HepG2 (cell line): ENCODE measurements around the gene STRN3. TPM values are rescaled to one million over a fixed set of nuclear protein-coding genes. Genes with fewer than 3 reads are reported as not detected.

Source experiments
- AKNA ChIP-seq: sonication (generic); formaldehyde crosslinking; IDR thresholded peaks from 2 replicates; pipeline ENCODE4 v1.4.0; 2020; ENCODE audit warnings: missing genetic modification reagents, borderline replicate concordance
- ATF7-NPFF ChIP-seq: sonication (generic); formaldehyde crosslinking; IDR thresholded peaks from 2 replicates; pipeline ENCODE4 v1.8.1; 2023; ENCODE audit warnings: mild to moderate bottlenecking, low read depth, missing genetic modification reagents, moderate library complexity
- CBX2 ChIP-seq, 2 experiments: fragments of 200-600 bp in 1 of 2; sonication (generic); formaldehyde crosslinking in 1 of 2; IDR thresholded peaks; 2 replicates each; pipeline versions ENCODE4 v1.7.0 to v1.8.1; 2018 to 2022; ENCODE audit warnings: low read depth in 2 of 2, low read length in 1 of 2, mild to moderate bottlenecking in 1 of 2, missing genetic modification reagents in 1 of 2
- CCDC6 ChIP-seq: sonication (generic); formaldehyde crosslinking; IDR thresholded peaks from 2 replicates; pipeline ENCODE4 v1.8.1; 2022; ENCODE audit warnings: mild to moderate bottlenecking, missing genetic modification reagents, moderate library complexity
- E2F2 ChIP-seq: sonication (generic); formaldehyde crosslinking; IDR thresholded peaks from 2 replicates; pipeline ENCODE4 v1.4.0; 2020; ENCODE audit warnings: missing genetic modification reagents, borderline replicate concordance
- FOXK1 ChIP-seq: sonication (generic); formaldehyde crosslinking; IDR thresholded peaks from 2 replicates; pipeline ENCODE4 v1.4.0; 2020; ENCODE audit warnings: low read depth, missing genetic modification reagents, borderline replicate concordance
- GATAD1 ChIP-seq: IDR thresholded peaks from 2 replicates; pipeline ENCODE4 v1.6.1; 2016; ENCODE audit warnings: missing genetic modification reagents, missing compliant biosample characterization
- MED1 ChIP-seq: sonication (generic); formaldehyde crosslinking; IDR thresholded peaks from 2 replicates; pipeline ENCODE4 v1.4.0; 2020; ENCODE audit warnings: missing genetic modification reagents
- SRSF9 ChIP-seq: fragments of 200-400 bp; formaldehyde crosslinking; IDR thresholded peaks from 2 replicates; pipeline ENCODE4 v1.6.1; 2018; ENCODE audit warnings: borderline replicate concordance, mild to moderate bottlenecking, low read depth, low read length; ENCODE audit not compliant: insufficient read depth, poor library complexity, severe bottlenecking
- ZC3H13 ChIP-seq: sonication (generic); formaldehyde crosslinking; IDR thresholded peaks from 2 replicates; pipeline ENCODE4 v1.8.1; 2023; ENCODE audit warnings: mild to moderate bottlenecking, missing genetic modification reagents, moderate library complexity
- ZNF263 ChIP-seq: sonication (generic); formaldehyde crosslinking; IDR thresholded peaks from 2 replicates; pipeline ENCODE4 v1.4.0; 2020; ENCODE audit warnings: missing genetic modification reagents
- polyA plus RNA-seq, 8 experiments: library from polyadenylated mRNA; depleted of rRNA in 3 of 8; stranded (reverse) in 7 of 8; unstranded in 1 of 8; fragments of >200 nt; fragmentation: Illumina TruSeq in 4 of 8; extraction: Trizol in 4 of 8; gene quantifications; 2 replicates each; pipeline versions ENCODE4 v1.2.1 to v1.2.3, GENCODE V29; 2011 to 2016; ENCODE audit warnings: low read depth in 4 of 8, missing spikeins in 1 of 8, mixed read lengths in 1 of 8; ENCODE audit not compliant: insufficient read depth in 1 of 8
- total RNA-seq, 5 experiments: library from RNA; depleted of rRNA; stranded (reverse); fragments of >200 nt; fragmentation: Illumina TruSeq; extraction: Trizol; gene quantifications; 2 replicates each; pipeline ENCODE4 v1.2.3, GENCODE V29; 2016; ENCODE audit warnings: low read depth in 1 of 5
- TF ChIP-seq, protein P1 (sequence below): sonication (generic); formaldehyde crosslinking; IDR thresholded peaks from 2 replicates; pipeline ENCODE4 v1.5.1; 2020; ENCODE audit warnings: mild to moderate bottlenecking, missing genetic modification reagents
- TF ChIP-seq, protein P2 (sequence below): sonication (generic); formaldehyde crosslinking; IDR thresholded peaks from 2 replicates; pipeline ENCODE4 v1.9.0; 2021; ENCODE audit warnings: missing genetic modification reagents, borderline replicate concordance
- TF ChIP-seq, protein P3 (sequence below): sonication (generic); formaldehyde crosslinking; IDR thresholded peaks from 2 replicates; pipeline ENCODE4 v1.8.0; 2022; ENCODE audit warnings: low read depth, missing genetic modification reagents

Gene STRN3
- total and polyA plus RNA-seq, 2 of the 13 experiments (the other 11 are each of a cell fraction or from before 2014, with no cell fraction given) = 49.4 to 123 TPM

DNA sequence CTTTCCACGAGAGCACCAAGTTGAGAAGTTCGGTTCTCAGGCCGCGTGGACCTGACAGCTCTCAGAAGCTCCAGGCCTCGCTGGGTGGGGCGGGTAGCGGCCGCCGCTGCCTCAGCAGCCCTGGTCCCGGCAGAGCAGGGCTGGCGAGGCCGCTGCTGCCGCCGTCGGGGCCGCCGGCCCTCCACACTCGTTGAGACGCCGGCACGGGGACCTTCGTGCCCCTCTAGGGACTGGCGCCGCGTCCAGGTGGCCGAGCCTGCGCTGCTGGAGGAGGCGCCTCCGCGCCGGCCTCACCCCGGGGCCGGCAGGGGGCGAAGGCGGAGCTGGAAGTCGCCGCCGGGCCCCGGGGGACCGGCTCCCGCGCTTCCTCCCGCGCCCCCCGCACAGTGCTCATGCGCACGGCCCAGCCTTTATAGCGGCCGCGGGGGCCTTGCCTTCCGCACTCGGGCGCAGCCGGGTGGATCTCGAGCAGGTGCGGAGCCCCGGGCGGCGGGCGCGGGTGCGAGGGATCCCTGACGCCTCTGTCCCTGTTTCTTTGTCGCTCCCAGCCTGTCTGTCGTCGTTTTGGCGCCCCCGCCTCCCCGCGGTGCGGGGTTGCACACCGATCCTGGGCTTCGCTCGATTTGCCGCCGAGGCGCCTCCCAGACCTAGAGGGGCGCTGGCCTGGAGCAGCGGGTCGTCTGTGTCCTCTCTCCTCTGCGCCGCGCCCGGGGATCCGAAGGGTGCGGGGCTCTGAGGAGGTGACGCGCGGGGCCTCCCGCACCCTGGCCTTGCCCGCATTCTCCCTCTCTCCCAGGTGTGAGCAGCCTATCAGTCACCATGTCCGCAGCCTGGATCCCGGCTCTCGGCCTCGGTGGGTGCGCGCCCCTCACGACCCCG lies 151.8 kb downstream of the STRN3 start, which contains the start of gene COCH (continued):
- peak; percentile 10; the same call in 1 of the 2 replicates for TF ChIP-seq FOXK1 (CRISPR knock-in tag)
- peak; percentile 52; the same call in 1 of the 2 replicates for TF ChIP-seq AKNA
- TF ChIP-seq, protein P1, sequence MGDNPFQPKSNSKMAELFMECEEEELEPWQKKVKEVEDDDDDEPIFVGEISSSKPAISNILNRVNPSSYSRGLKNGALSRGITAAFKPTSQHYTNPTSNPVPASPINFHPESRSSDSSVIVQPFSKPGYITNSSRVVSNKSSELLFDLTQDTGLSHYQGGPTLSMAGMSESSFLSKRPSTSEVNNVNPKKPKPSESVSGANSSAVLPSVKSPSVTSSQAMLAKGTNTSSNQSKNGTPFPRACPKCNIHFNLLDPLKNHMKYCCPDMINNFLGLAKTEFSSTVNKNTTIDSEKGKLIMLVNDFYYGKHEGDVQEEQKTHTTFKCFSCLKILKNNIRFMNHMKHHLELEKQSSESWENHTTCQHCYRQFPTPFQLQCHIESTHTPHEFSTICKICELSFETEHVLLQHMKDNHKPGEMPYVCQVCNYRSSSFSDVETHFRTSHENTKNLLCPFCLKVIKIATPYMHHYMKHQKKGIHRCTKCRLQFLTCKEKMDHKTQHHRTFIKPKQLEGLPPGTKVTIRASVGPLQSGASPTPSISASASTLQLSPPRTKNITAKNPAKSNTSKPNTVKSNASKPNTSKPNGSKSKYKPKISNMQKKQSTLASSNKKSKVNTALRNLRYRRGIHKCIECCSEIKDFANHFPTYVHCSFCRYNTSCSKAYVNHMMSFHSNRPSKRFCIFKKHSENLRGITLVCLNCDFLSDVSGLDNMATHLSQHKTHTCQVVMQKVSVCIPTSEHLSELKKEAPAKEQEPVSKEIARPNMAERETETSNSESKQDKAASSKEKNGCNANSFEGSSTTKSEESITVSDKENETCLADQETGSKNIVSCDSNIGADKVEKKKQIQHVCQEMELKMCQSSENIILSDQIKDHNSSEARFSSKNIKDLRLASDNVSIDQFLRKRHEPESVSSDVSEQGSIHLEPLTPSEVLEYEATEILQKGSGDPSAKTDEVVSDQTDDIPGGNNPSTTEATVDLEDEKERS = 0 out of 2 replicates have a peak, but pooled peaks have one; percentile 78
- TF ChIP-seq, protein P2, sequence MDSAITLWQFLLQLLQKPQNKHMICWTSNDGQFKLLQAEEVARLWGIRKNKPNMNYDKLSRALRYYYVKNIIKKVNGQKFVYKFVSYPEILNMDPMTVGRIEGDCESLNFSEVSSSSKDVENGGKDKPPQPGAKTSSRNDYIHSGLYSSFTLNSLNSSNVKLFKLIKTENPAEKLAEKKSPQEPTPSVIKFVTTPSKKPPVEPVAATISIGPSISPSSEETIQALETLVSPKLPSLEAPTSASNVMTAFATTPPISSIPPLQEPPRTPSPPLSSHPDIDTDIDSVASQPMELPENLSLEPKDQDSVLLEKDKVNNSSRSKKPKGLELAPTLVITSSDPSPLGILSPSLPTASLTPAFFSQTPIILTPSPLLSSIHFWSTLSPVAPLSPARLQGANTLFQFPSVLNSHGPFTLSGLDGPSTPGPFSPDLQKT (CRISPR knock-in tag) = peak; percentile 82; the same call in 1 of the 2 replicates
- no peak; the same call in 1 of the 2 replicates for TF ChIP-seq ZC3H13 (CRISPR knock-in tag)
- TF ChIP-seq MED1 (CRISPR knock-in tag) = peak; percentile 56
- peak; percentile 98 for TF ChIP-seq E2F2 (CRISPR knock-in tag)
- peak; percentile 96 for TF ChIP-seq ATF7-NPFF (CRISPR knock-in tag)
- peak; percentile 46; the same call in 1 of the 2 replicates for TF ChIP-seq GATAD1
- TF ChIP-seq, protein P3, sequence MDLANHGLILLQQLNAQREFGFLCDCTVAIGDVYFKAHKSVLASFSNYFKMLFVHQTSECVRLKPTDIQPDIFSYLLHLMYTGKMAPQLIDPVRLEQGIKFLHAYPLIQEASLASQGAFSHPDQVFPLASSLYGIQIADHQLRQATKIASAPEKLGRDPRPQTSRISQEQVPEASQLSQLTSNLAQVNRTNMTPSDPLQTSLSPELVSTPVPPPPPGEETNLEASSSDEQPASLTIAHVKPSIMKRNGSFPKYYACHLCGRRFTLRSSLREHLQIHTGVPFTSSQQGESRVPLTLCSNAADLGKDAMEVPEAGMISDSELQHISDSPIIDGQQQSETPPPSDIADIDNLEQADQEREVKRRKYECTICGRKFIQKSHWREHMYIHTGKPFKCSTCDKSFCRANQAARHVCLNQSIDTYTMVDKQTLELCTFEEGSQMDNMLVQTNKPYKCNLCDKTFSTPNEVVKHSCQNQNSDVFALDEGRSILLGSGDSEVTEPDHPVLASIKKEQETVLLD (CRISPR knock-in tag) = peak; percentile 70; the same call in 1 of the 2 replicates
- TF ChIP-seq CBX2 (IDR thresholded peaks at IDR 0.05; ENCODE audit: low read depth, low read length) = peak; percentile 11; the same call in 1 of the 2 replicates
- peak; percentile 75 for TF ChIP-seq CBX2 (CRISPR knock-in tag; IDR thresholded peaks at IDR 0.05; ENCODE audit: low read depth)
- TF ChIP-seq CCDC6 (CRISPR knock-in tag) = peak; percentile 93; the same call in 1 of the 2 replicates
- TF ChIP-seq SRSF9 = no peak
- TF ChIP-seq ZNF263 (CRISPR knock-in tag) = peak; percentile 82
